OCI-LY7 (cell line): ENCODE data around the gene PLEKHA6. TPM values are rescaled to one million over a fixed set of nuclear protein-coding genes. Genes with fewer than 3 reads are reported as not detected.

Experiments
- BruUV-seq: library from RNA; stranded (reverse); fragments of 400-500 nt; replicated peaks from 2 replicates; lab custom pipeline; 2021; lab: Mats Ljungman, UMichigan
- CTCF ChIA-PET: fragments of 300-600 bp; sonication (Branson Sonifier 250); formaldehyde crosslinking; loops from one replicate; lab custom pipeline; 2022; ENCODE audit warnings: antibody characterized with exemption; ENCODE audit not compliant: unreplicated experiment; lab: Charles Lee
- POLR2A ChIA-PET: fragments of 300-600 bp; sonication (Branson Sonifier 250); formaldehyde crosslinking; loops from one replicate; lab custom pipeline; 2022; ENCODE audit warnings: antibody characterized with exemption; lab: Charles Lee
- DNase-seq: peaks from one replicate; pipeline ENCODE4 v3.0.0-alpha.2; 2015; ENCODE audit warnings: low spot score
- H2AFZ ChIP-seq: fragments of 200-600 bp; sonication (generic), shearing (Covaris generic); 2 replicates; pipeline ENCODE4 v1.6.1; 2014; ENCODE audit warnings: mild to moderate bottlenecking, antibody characterized with exemption, low read length, moderate library complexity
- H3K27ac ChIP-seq: fragments of 200-600 bp; sonication (generic); 2 replicates; pipeline ENCODE4 v1.5.1; 2014; ENCODE audit warnings: mixed run types, low read depth, mild to moderate bottlenecking, moderate library complexity, low read length, inconsistent platforms; ENCODE audit not compliant: poor library complexity, severe bottlenecking
- H3K36me3 ChIP-seq: fragments of 200-600 bp; sonication (generic); 2 replicates; pipeline ENCODE4 v1.6.1; 2014; ENCODE audit warnings: mild to moderate bottlenecking, antibody characterized with exemption, low read length, moderate library complexity, mixed read lengths; ENCODE audit not compliant: insufficient read depth
- H3K4me1 ChIP-seq: fragments of 200-600 bp; sonication (generic); 2 replicates; pipeline ENCODE4 v1.5.1; 2014; ENCODE audit warnings: mild to moderate bottlenecking, low read length; ENCODE audit not compliant: insufficient read depth, poor library complexity, severe bottlenecking
- H3K4me2 ChIP-seq: fragments of 200-600 bp; sonication (generic); 2 replicates; pipeline ENCODE4 v1.6.1; 2014; ENCODE audit warnings: mild to moderate bottlenecking, low read length
- H3K4me3 ChIP-seq: fragments of 200-600 bp; sonication (generic); 2 replicates; pipeline ENCODE4 v1.5.1; 2014; ENCODE audit warnings: mild to moderate bottlenecking, low read depth, low read length; ENCODE audit not compliant: poor library complexity, severe bottlenecking
- H3K79me2 ChIP-seq: fragments of 200-600 bp; sonication (generic); 2 replicates; pipeline ENCODE4 v1.6.1; 2016; ENCODE audit warnings: low read depth, mild to moderate bottlenecking, low read length, moderate library complexity, mixed read lengths; ENCODE audit not compliant: insufficient read depth
- H3K9me2 ChIP-seq: fragments of 200-600 bp; sonication (generic); 2 replicates; pipeline ENCODE4 v1.6.1; 2016; ENCODE audit warnings: mild to moderate bottlenecking, low read length, mixed read lengths; ENCODE audit not compliant: insufficient read depth
- H3K9me3 ChIP-seq: fragments of 200-600 bp; sonication (generic); 2 replicates; pipeline ENCODE4 v1.6.1; 2014; ENCODE audit warnings: mild to moderate bottlenecking, mixed run types, low read length, mixed read lengths
- H4K20me1 ChIP-seq: fragments of 200-600 bp; sonication (generic); 2 replicates; pipeline ENCODE4 v1.6.1; 2014; ENCODE audit warnings: mild to moderate bottlenecking, antibody characterized with exemption, low read length, moderate library complexity, mixed read lengths; ENCODE audit not compliant: insufficient read depth
- CTCF ChIP-seq: fragments of 200-600 bp; sonication (generic); conservative IDR thresholded peaks from 2 replicates; pipeline ENCODE4 v1.5.1; 2014; ENCODE audit warnings: mild to moderate bottlenecking, antibody characterized with exemption, low read length, moderate library complexity, mixed read lengths
- EZH2phosphoT487 ChIP-seq: fragments of 200-600 bp; sonication (generic); IDR thresholded peaks from 2 replicates; pipeline ENCODE4 v1.6.1; 2018; ENCODE audit warnings: low read depth, borderline replicate concordance, mild to moderate bottlenecking, mixed run types, antibody characterized with exemption, low read length, moderate library complexity, mixed read lengths
- intact Hi-C: fragments of 100-400 bp; cut with micrococcal nuclease; formaldehyde crosslinking; loops from one replicate; pipeline ENCODE4 v1.10.0; 2022; ENCODE audit not compliant: unreplicated experiment
- total RNA-seq, 2 experiments: library from RNA; depleted of rRNA in 1 of 2; stranded (reverse); fragments of >200 nt in 1 of 2; shearing (Covaris generic) in 1 of 2; gene quantifications; 2 replicates each; pipeline ENCODE4 v1.2.3, GENCODE V29; 2014 to 2022

Gene PLEKHA6
- total RNA-seq, 2 experiments from 2014 or later = not detected

GRCh38 chr1:204385727-204386126 is 26.0 kb upstream of the PLEKHA6 start:
- no TSS peak for BruUV-seq
- Histone ChIP-seq H3K4me3 (no peak overlapping the region), H4K20me1 (no peaks in the 10 kb centered on the region), H3K4me1 (no peaks in the 10 kb centered on the region), H3K27ac (no peak overlapping the region), H3K9me3 (no peaks in the 10 kb centered on the region), H3K4me2 (no peak overlapping the region), H3K36me3 (no peaks in the 10 kb centered on the region), H3K9me2 (no peaks in the 10 kb centered on the region), H3K79me2 (no peaks in the 10 kb centered on the region), H2AFZ (no peak overlapping the region)
- intact Hi-C loops = no loop called here
- no peak for DNase-seq
- TF ChIP-seq CTCF (no peak), EZH2phosphoT487 (no peak)
- POLR2A ChIA-PET = interaction anchor here (0.6 kb wide), 2 partner anchors 122 to 645 kb away, joined by 4 to 5 read pairs; no protein-coding TSS in a partner anchor
- CTCF ChIA-PET = no interaction called here

- no peak overlapping the region for H3K4me3 ChIP-seq
- CTCF ChIA-PET = no interaction called here
- intact Hi-C loops = no loop called here
These were observed 25.1 kb upstream of the PLEKHA6 start for GRCh38 chr1:204384636-204385352.

More at GRCh38 chr1:204384636-204385352, 25.1 kb upstream of the PLEKHA6 start:
- Histone ChIP-seq H3K9me3 (no peaks in the 10 kb centered on the region), H3K4me2 (no peak overlapping the region), H3K79me2 (no peaks in the 10 kb centered on the region), H3K4me1 (no peaks in the 10 kb centered on the region), H4K20me1 (no peaks in the 10 kb centered on the region), H2AFZ (no peak overlapping the region), H3K27ac (no peak overlapping the region), H3K9me2 (no peaks in the 10 kb centered on the region), H3K36me3 (no peaks in the 10 kb centered on the region)
- no peak for TF ChIP-seq CTCF
- TF ChIP-seq EZH2phosphoT487 = no peak
- BruUV-seq = no TSS peak
- POLR2A ChIA-PET = interaction anchor here (0.5 kb wide), 1 partner anchor 777 kb away, joined by 3 read pairs; no protein-coding TSS in a partner anchor
- no peak for DNase-seq
